Activated CD8-positive, alpha-beta memory T cell treated with anti-CD3 and anti-CD28 coated beads, Interleukin-2, amount 50 U/mL, for 48 hours (primary cell): ENCODE data around the gene NEMP2.

Experiments used
- DNase-seq: peaks from one replicate; pipeline ENCODE4 v3.0.0-alpha.2; 2020

NEMP2 gene

GRCh38 chr2:190553254-190553653 is 18.7 kb upstream of the NEMP2 start:
- no peak for DNase-seq

- DNase-seq, result no peak
These were observed 17.4 kb upstream of the NEMP2 start for GRCh38 chr2:190551928-190552327.

GRCh38 chr2:190550137-190550536 is 15.6 kb upstream of the NEMP2 start:
- no peak for DNase-seq

GRCh38 chr2:190547886-190548285 is 13.4 kb upstream of the NEMP2 start:
- DNase-seq, result no peak

GRCh38 chr2:190546734-190547133 is 12.2 kb upstream of the NEMP2 start:
- no peak for DNase-seq

GRCh38 chr2:190545555-190546385 is 11.2 kb upstream of the NEMP2 start:
- DNase-seq, result no peak

GRCh38 chr2:190545093-190545492 is 10.6 kb upstream of the NEMP2 start:
- no peak for DNase-seq

- no peak for DNase-seq
These were observed 5.5 kb upstream of the NEMP2 start for GRCh38 chr2:190540048-190540447.

GRCh38 chr2:190538201-190538600 is 3.7 kb upstream of the NEMP2 start:
- no peak for DNase-seq

- no peak for DNase-seq
These were observed 3.2 kb upstream of the NEMP2 start for GRCh38 chr2:190537765-190538164.

- no peak for DNase-seq
These were observed 1.1 kb upstream of the NEMP2 start for GRCh38 chr2:190535586-190535985.

- DNase-seq, result no peak
These were observed 558 bp upstream of the NEMP2 start for GRCh38 chr2:190535121-190535439.

- no peak for DNase-seq
These were observed 583 bp downstream of the NEMP2 start for GRCh38 chr2:190533968-190534309.

GRCh38 chr2:190533175-190533967 is 1.2 kb downstream of the NEMP2 start:
- peak; percentile 78 for DNase-seq

GRCh38 chr2:190532581-190532980 is 1.9 kb downstream of the NEMP2 start:
- no peak for DNase-seq

- DNase-seq, result no peak
These were observed 4.1 kb downstream of the NEMP2 start for GRCh38 chr2:190530248-190530900.

- DNase-seq, result no peak
These were observed 4.9 kb downstream of the NEMP2 start for GRCh38 chr2:190529486-190530247.

GRCh38 chr2:190528521-190529001 is 6.0 kb downstream of the NEMP2 start:
- no peak for DNase-seq

GRCh38 chr2:190527918-190528317 is 6.6 kb downstream of the NEMP2 start:
- no peak for DNase-seq

GRCh38 chr2:190527214-190527613 is 7.3 kb downstream of the NEMP2 start:
- no peak for DNase-seq

GRCh38 chr2:190526105-190526750 is 8.3 kb downstream of the NEMP2 start:
- no peak for DNase-seq

- no peak for DNase-seq
These were observed 9.6 kb downstream of the NEMP2 start for GRCh38 chr2:190524928-190525327.
